K562 treated with DMSO at 1 percent for 48 hours (cell line): ENCODE results near the gene PRELP. TPM values are rescaled to one million over a fixed set of nuclear protein-coding genes. Genes with fewer than 3 reads are reported as not detected.

Experiments used
- total RNA-seq: library from RNA; unstranded; fragments of 300-600 nt; gene quantifications from 2 replicates; pipeline ENCODE4 v1.2.3, GENCODE V29; 2022; ENCODE audit warnings: low replicate concordance; ENCODE audit errors: extremely low read depth

PRELP gene
- not detected in 2 replicates for total RNA-seq

DNA sequence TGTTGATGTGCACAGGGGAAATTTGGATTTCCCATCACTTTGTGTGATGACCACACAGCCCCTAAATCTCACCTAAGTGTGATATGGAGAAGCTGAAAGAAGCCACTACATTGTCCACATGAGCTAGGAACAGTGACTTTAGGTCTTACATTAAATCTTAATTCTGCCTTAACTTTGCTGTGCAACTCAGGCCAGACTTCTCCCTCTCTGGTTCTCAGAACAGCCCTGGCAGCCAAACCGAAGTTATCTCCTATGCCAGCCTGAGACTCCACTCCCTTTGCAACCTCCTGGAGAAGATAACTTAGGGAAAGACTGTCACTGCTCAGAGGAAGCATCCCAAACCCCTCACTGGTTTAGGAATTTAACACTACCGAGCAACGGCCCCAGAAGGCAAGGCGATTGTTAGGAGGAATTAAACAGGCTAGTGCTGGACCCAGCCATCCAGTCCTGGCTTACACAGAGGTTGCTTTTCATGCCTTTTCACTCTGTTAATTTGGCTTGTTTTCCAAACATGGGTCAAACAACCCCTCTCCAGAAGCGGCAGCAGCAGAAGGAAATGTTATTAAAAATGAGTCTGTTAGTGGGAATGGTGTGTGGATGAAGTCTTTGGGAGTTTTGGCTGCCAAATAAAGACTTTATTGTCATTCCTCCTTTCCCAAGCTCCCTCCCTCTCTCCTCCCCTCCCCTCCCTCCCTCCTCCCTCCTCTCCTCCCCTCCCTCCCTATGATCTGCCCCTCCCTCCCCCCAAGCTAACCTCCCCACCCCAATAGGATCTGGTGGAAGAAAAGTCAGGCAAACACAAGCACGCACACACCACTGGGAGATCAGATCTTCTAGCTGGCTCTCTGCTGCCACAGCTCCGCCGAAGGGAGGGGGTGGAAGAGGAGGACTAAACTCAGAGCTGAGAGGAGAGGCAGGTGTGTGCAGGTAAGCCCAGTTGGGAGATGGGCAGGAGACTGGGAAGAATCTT is at the start of gene PRELP:
PRELP (plus strand) TSS at position 795 of the 970 bp plus-strand sequence. CDS start 7,379 bp downstream, outside the sequence.

DNA sequence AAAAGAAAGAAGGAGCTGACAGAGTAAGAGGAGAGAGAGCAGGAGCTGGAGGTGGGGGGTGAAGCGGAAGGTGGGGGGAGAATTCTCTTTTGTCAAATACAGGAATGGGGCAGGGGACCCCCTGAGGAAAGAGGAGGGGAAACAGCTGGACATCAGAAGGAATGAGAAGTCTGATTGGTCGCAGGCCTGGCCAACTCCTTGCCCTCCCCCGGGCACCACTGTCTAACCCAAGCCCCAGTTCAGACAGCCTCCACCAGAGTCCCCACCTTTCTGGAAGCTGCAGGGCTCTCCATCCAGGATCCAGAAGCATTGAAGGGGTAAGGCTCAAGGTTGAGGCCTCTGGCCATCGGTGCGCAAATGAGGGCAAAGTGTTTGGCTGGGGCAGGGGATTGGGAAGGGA is 18.3 kb downstream of the PRELP start, which contains the start of gene OPTC:
OPTC (plus strand) TSS at position 253 of the 400 bp plus-strand sequence. CDS start 1,853 bp downstream, outside the sequence.

Other genes starting within 250 kb of the PRELP start
- not detected in 2 replicates for gene CHIT1, start 246.1 kb upstream of the PRELP start, total RNA-seq
- gene BTG2, start 170.3 kb upstream of the PRELP start, total RNA-seq, result not detected in 2 replicates
- gene FMOD, start 124.7 kb upstream of the PRELP start, total RNA-seq, result not detected in 2 replicates
- not detected in 2 replicates for gene OPTC, start 18.3 kb downstream of the PRELP start, total RNA-seq
- gene ATP2B4, start 151.0 kb downstream of the PRELP start, total RNA-seq, result not detected in 2 replicates